SK-N-SH (cell line): ENCODE data around the gene NRDE2.

ENCODE experiments used
- ELF1 ChIP-seq: IDR thresholded peaks from 2 replicates; pipeline ENCODE4 v1.4.0; 2012
- GATA2 ChIP-seq: sonication (generic); formaldehyde crosslinking; IDR thresholded peaks from 2 replicates; pipeline ENCODE4 v1.5.0; 2020; ENCODE audit warnings: mild to moderate bottlenecking, missing genetic modification reagents
- JUND ChIP-seq: IDR thresholded peaks from 2 replicates; pipeline ENCODE4 v1.4.0; 2012
- POLR2AphosphoS5 ChIP-seq: IDR thresholded peaks from 2 replicates; pipeline ENCODE4 v1.6.1; 2012; ENCODE audit warnings: low read depth, low read length
- RAD21 ChIP-seq: IDR thresholded peaks from 2 replicates; pipeline ENCODE4 v1.6.1; 2012; ENCODE audit warnings: mild to moderate bottlenecking, low read length
- RFX5 ChIP-seq: IDR thresholded peaks from 2 replicates; pipeline ENCODE4 v1.6.1; 2012; ENCODE audit warnings: mild to moderate bottlenecking, improper control_type of control experiment, low read length
- TCF12 ChIP-seq: IDR thresholded peaks from 2 replicates; pipeline ENCODE4 v1.4.0; 2012
- TF ChIP-seq, protein P1 (sequence below): IDR thresholded peaks from 2 replicates; pipeline ENCODE4 v1.6.1; 2012; ENCODE audit warnings: mild to moderate bottlenecking, low read depth, low read length, moderate library complexity
- TF ChIP-seq, protein P2 (sequence below): fragments of 200-600 bp; sonication (generic); IDR thresholded peaks from 2 replicates; pipeline ENCODE4 v1.6.1; 2017; ENCODE audit warnings: antibody characterized with exemption, mild to moderate bottlenecking, moderate library complexity
- TF ChIP-seq, protein P3 (sequence below): fragments of 150-350 bp; IDR thresholded peaks from 2 replicates; pipeline ENCODE4 v1.6.1; 2016; ENCODE audit warnings: mild to moderate bottlenecking, low read depth, low read length
- TF ChIP-seq, protein P4 (sequence below): IDR thresholded peaks from 2 replicates; pipeline ENCODE4 v1.4.0; 2012; ENCODE audit warnings: low read depth
- TF ChIP-seq, protein P5 (sequence below): IDR thresholded peaks from 2 replicates; pipeline ENCODE4 v1.4.0; 2012; ENCODE audit warnings: low read depth, borderline replicate concordance

DNA sequence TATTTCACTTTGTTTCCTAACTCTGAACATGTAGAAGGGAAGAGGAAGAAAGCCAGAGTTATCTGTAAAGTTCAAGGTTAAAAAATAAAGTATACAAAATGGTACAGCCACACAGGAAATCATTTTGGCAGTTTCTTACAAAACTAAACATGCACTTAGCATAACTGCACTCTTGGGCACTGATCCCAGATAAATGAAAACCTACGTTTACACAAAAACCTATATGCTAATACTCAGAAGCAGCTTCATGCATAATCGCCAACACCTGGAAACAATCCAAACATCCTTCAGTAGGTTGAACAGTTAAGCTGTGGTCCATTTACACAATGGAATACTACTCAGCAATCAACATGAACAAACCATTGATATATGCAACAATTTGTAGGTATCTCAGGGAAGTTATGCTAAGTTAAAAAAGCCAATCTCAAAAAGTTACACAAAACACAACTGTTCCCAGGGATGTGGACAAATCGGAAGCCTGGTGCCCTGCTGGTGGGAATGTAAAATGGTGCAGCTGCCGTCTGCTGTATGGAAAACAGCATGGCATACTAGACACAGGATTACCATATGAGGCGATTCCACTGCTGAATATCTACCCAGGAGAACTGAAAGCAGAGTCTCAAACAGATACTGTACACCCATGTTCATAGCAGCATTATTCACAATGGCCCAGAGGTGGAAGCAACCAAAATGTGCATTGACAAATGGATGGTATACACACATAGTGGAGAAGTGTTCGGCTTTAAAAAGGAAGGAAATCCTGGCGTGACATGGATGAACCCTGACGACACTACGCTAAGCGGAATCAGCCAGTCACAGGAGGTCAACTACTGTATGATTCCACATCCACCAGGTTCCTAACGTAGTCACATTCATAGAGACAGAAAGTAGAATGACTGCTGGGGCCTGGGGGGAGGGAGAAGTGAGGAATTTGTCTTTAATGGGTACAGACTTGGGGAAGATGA, 37.7 kb downstream of the NRDE2 start:
- TF ChIP-seq TCF12 (no peak), POLR2AphosphoS5 (no peak), JUND (no peak), RAD21 (no peak), RFX5 (no peak), GATA2 (no peak), ELF1 (no peak)
- TF ChIP-seq, protein P1, sequence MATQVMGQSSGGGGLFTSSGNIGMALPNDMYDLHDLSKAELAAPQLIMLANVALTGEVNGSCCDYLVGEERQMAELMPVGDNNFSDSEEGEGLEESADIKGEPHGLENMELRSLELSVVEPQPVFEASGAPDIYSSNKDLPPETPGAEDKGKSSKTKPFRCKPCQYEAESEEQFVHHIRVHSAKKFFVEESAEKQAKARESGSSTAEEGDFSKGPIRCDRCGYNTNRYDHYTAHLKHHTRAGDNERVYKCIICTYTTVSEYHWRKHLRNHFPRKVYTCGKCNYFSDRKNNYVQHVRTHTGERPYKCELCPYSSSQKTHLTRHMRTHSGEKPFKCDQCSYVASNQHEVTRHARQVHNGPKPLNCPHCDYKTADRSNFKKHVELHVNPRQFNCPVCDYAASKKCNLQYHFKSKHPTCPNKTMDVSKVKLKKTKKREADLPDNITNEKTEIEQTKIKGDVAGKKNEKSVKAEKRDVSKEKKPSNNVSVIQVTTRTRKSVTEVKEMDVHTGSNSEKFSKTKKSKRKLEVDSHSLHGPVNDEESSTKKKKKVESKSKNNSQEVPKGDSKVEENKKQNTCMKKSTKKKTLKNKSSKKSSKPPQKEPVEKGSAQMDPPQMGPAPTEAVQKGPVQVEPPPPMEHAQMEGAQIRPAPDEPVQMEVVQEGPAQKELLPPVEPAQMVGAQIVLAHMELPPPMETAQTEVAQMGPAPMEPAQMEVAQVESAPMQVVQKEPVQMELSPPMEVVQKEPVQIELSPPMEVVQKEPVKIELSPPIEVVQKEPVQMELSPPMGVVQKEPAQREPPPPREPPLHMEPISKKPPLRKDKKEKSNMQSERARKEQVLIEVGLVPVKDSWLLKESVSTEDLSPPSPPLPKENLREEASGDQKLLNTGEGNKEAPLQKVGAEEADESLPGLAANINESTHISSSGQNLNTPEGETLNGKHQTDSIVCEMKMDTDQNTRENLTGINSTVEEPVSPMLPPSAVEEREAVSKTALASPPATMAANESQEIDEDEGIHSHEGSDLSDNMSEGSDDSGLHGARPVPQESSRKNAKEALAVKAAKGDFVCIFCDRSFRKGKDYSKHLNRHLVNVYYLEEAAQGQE, result no peak
- TF ChIP-seq, protein P2, sequence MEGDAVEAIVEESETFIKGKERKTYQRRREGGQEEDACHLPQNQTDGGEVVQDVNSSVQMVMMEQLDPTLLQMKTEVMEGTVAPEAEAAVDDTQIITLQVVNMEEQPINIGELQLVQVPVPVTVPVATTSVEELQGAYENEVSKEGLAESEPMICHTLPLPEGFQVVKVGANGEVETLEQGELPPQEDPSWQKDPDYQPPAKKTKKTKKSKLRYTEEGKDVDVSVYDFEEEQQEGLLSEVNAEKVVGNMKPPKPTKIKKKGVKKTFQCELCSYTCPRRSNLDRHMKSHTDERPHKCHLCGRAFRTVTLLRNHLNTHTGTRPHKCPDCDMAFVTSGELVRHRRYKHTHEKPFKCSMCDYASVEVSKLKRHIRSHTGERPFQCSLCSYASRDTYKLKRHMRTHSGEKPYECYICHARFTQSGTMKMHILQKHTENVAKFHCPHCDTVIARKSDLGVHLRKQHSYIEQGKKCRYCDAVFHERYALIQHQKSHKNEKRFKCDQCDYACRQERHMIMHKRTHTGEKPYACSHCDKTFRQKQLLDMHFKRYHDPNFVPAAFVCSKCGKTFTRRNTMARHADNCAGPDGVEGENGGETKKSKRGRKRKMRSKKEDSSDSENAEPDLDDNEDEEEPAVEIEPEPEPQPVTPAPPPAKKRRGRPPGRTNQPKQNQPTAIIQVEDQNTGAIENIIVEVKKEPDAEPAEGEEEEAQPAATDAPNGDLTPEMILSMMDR, result peak; percentile 28; the same call in 1 of the 2 replicates
- TF ChIP-seq, protein P3, sequence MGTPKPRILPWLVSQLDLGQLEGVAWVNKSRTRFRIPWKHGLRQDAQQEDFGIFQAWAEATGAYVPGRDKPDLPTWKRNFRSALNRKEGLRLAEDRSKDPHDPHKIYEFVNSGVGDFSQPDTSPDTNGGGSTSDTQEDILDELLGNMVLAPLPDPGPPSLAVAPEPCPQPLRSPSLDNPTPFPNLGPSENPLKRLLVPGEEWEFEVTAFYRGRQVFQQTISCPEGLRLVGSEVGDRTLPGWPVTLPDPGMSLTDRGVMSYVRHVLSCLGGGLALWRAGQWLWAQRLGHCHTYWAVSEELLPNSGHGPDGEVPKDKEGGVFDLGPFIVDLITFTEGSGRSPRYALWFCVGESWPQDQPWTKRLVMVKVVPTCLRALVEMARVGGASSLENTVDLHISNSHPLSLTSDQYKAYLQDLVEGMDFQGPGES, result no peak
- TF ChIP-seq, protein P4, sequence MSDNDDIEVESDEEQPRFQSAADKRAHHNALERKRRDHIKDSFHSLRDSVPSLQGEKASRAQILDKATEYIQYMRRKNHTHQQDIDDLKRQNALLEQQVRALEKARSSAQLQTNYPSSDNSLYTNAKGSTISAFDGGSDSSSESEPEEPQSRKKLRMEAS, result no peak
- TF ChIP-seq, protein P5, sequence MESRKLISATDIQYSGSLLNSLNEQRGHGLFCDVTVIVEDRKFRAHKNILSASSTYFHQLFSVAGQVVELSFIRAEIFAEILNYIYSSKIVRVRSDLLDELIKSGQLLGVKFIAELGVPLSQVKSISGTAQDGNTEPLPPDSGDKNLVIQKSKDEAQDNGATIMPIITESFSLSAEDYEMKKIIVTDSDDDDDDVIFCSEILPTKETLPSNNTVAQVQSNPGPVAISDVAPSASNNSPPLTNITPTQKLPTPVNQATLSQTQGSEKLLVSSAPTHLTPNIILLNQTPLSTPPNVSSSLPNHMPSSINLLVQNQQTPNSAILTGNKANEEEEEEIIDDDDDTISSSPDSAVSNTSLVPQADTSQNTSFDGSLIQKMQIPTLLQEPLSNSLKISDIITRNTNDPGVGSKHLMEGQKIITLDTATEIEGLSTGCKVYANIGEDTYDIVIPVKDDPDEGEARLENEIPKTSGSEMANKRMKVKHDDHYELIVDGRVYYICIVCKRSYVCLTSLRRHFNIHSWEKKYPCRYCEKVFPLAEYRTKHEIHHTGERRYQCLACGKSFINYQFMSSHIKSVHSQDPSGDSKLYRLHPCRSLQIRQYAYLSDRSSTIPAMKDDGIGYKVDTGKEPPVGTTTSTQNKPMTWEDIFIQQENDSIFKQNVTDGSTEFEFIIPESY, result no peak
